Mucosa of descending colon (tissue), 3 donors: ENCODE measurements around the gene MOSMO. TPM values are rescaled to one million over a fixed set of nuclear protein-coding genes. Genes with fewer than 3 reads are reported as not detected.
"Not testable (repeated sequence)": the region's sequence is repeated elsewhere in the genome, so short reads cannot be mapped to it uniquely, and the experiment has no call there.

Experiments
- ATAC-seq: fragments of 200-7000 bp; cut with Tn5 transposase; one replicate; pipeline ENCODE4 v1.9.1; 2020; ENCODE audit warnings: mild to moderate bottlenecking, moderate library complexity
- DNase-seq, 3 donors: peaks; one replicate each; pipeline ENCODE4 v3.0.0-alpha.2; 2020
- H3K36me3 ChIP-seq: fragments of 200-600 bp; one replicate; pipeline ENCODE4 v1.8.0; 2021; ENCODE audit warnings: low read depth, mild to moderate bottlenecking
- H3K4me1 ChIP-seq: fragments of 200-600 bp; one replicate; pipeline ENCODE4 v1.8.0; 2021; ENCODE audit warnings: low read depth, mild to moderate bottlenecking
- H3K4me3 ChIP-seq: fragments of 200-600 bp; one replicate; pipeline ENCODE4 v1.8.0; 2021; ENCODE audit warnings: mild to moderate bottlenecking
- H3K9me3 ChIP-seq: fragments of 200-600 bp; one replicate; pipeline ENCODE4 v1.8.0; 2021; ENCODE audit warnings: mild to moderate bottlenecking
- CTCF ChIP-seq: fragments of 200-600 bp; IDR thresholded peaks from one replicate; pipeline ENCODE4 v1.8.0; 2022; ENCODE audit warnings: antibody characterized with exemption, mild to moderate bottlenecking
- intact Hi-C, 2 donors: fragments of 100-400 bp; cut with DNase I in 1 of 2; cut with micrococcal nuclease in 1 of 2; formaldehyde crosslinking; loops; one replicate each; pipeline versions ENCODE4 v1.11.0 to v1.11.1; 2022; cut with DNase I, micrococcal nuclease
- total RNA-seq, 3 donors: library from RNA; stranded (reverse); fragmentation: NEBNext Ultra II Directional in 2 of 3; extraction: Animal tissue kit (Norgen Biotek cat#: 25700) in 2 of 3; gene quantifications; one replicate each; pipeline versions ENCODE4 v1.2.1 to v1.2.4, GENCODE V29; 2021 to 2023
- donor health status: DM: no; HTN: no; CAD: no; lungs with moderate emphysema.
- donor health status: DM: no; HTN: no; CAD: no.
- donor health status: DM: no; HTN: yes; CAD: no.

Gene MOSMO
- total RNA-seq, 3 donors from 2014 or later: 8.6 to 11.4 (median 11.4) TPM

- ATAC-seq (no peak), DNase-seq (no peak)
- no peaks in the 10 kb centered on the region for H3K36me3 ChIP-seq
- H3K4me3 ChIP-seq: no peak overlapping the region
- H3K4me1 ChIP-seq: no peaks in the 10 kb centered on the region
- H3K9me3 ChIP-seq: no peaks in the 10 kb centered on the region
- TF ChIP-seq CTCF: no peak
- intact Hi-C loops: loop anchor here in 1 of 2 donors (10.0 kb wide), 1 partner anchor 55 kb away; the partner anchor contains the start of gene SDR42E2
These were observed 101.5 kb downstream of the MOSMO start for GRCh38 chr16:22109258-22109898.

DNA sequence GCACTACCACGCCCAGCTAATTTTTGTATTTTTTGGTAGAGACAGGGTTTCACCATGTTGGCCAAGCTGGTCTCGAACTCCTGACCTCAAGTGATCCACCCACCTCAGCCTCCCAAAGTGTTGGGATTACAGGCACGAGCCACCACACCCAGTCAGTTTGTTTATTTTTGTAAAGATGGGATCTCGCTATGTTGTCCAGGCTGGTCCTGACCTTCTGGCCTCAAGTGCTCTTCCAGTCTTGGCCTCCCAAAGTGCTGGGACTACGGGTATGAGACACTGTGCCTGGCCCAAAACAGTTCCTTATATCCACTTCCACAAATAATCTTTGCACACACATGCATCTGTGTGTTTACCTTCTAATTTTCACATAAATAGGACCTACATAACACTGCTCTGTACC is 103.7 kb downstream of the MOSMO start:
- H3K9me3 ChIP-seq, DNase-seq, ATAC-seq, H3K36me3 ChIP-seq, H3K4me1 ChIP-seq, intact Hi-C loops, H3K4me3 ChIP-seq: not testable (repeated sequence)

- TF ChIP-seq CTCF: no peak
- no peaks in the 10 kb centered on the region for H3K4me1 ChIP-seq
- intact Hi-C loops: no loop called here
These were observed 108.3 kb downstream of the MOSMO start for GRCh38 chr16:22116095-22116700.

DNA sequence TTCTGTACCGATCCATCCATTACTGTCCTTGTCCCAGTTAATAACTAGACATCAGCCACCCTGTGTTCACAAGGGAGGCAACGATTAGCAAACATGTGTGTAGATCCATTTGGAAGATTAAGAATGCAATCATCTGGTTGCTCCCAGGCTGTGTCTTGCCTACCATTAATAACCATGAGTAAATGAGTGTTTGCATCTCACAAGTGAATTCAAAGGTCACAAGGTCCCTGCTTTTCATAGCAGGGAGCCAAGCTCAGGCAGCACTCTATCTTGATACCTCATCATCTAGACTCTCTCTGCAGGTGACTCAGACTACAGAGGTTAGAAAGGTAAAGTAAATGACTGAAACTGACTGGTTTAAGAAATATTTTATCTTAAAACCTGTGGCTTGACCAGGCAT is 109.7 kb downstream of the MOSMO start:
- no peak for TF ChIP-seq CTCF
- Histone ChIP-seq H3K4me3 (no peak overlapping the region), H3K9me3 (no peaks in the 10 kb centered on the region), H3K4me1 (no peaks in the 10 kb centered on the region), H3K36me3 (no peaks in the 10 kb centered on the region)
- intact Hi-C loops: no loop called here
- ATAC-seq (no peak), DNase-seq (no peak)

More at GRCh38 chr16:22116095-22116700, 108.3 kb downstream of the MOSMO start:
- no peaks in the 10 kb centered on the region for H3K9me3 ChIP-seq
- no peak for ATAC-seq
- no peak for DNase-seq
- H3K4me3 ChIP-seq: no peak overlapping the region
- H3K36me3 ChIP-seq: no peaks in the 10 kb centered on the region

- ATAC-seq: no peak
- intact Hi-C loops: no loop called here
- no peak overlapping the region for H3K4me3 ChIP-seq
- no peaks in the 10 kb centered on the region for H3K9me3 ChIP-seq
- DNase-seq: no peak
- no peak for TF ChIP-seq CTCF
- no peaks in the 10 kb centered on the region for H3K4me1 ChIP-seq
- no peaks in the 10 kb centered on the region for H3K36me3 ChIP-seq
These were observed 112.5 kb downstream of the MOSMO start for GRCh38 chr16:22120440-22120839.

- no peaks in the 10 kb centered on the region for H3K9me3 ChIP-seq
- DNase-seq: no peak
- intact Hi-C loops: no loop called here
- no peak for ATAC-seq
- H3K36me3 ChIP-seq: no peaks in the 10 kb centered on the region
- TF ChIP-seq CTCF: no peak
- H3K4me1 ChIP-seq: no peaks in the 10 kb centered on the region
- H3K4me3 ChIP-seq: no peak overlapping the region
These were observed 114.3 kb downstream of the MOSMO start for GRCh38 chr16:22122239-22122638.
